Stimulated activated CD4-positive, alpha-beta T cell treated with anti-CD3 and anti-CD28 coated beads, Interleukin-12 subunit alpha, Interleukin-12 subunit beta, amount 100 ng/mL, for 4 hours (primary cell): ENCODE results near the gene ADAMTS6.

Experiments used
- DNase-seq: peaks from one replicate; pipeline ENCODE4 v3.0.0-alpha.2; 2020

ADAMTS6 gene

DNA sequence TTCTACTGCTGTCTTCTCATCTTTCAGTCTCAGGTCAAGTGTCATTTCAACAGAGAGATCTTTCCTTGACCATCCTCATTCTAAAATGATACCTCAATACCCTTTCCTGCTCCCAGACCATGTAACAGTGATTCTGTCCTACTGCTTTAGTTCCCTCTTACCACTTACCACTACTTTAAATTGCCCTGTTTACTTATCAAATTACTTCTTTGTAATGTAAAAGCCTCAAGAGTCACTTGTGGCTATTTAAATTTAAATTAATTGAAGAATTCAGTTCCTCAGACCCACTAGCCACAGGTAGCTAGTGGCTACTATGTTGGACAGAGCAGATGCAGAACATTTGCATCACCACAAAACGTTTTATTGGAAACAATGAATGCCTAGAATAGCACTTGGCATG, 217.3 kb downstream of the ADAMTS6 start:
- no peak for DNase-seq

GRCh38 chr5:65263321-65263720, 218.4 kb downstream of the ADAMTS6 start:
- DNase-seq = no peak

DNA sequence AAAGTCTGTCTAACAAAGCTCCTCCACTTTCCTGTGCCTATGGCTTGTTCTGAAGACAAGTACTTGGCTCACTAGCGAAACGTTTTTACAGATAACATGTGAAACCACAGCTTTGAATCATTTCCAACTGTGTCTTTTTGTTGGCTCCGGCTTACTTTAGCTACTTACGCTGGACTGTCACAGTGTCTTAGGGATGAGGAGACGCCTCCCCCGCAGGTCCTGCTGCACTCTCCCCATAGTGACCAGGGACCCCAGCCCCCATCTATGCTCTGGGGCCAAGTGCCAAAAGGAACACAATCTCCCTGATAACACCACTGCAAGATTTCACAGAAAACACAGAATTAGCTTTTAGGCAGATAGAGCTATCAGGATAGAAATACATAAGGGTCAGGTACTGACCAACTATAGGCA, 219.1 kb downstream of the ADAMTS6 start:
- no peak for DNase-seq

DNA sequence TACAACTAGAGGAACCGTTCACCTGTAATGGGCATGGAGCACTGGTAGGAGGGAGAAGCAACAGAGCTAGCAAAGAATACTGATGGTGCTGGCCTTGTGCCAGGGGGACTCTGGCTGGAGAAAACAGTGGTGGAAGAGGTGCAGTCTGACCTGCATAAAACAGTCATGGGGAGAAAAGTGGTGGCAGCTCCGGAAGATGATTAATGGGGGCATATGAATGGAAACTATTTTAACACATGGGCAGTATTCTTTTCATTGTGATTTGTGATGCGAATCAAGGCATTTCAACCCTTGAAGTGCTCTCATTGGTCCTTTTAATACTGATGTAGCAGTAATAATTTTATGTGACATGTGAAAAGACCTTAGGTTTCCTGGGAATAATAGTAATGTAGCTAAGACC, 219.6 kb downstream of the ADAMTS6 start:
- DNase-seq = no peak

GRCh38 chr5:65261499-65261898, 220.2 kb downstream of the ADAMTS6 start:
- no peak for DNase-seq

GRCh38 chr5:65255294-65255693, 226.4 kb downstream of the ADAMTS6 start:
- no peak for DNase-seq

DNA sequence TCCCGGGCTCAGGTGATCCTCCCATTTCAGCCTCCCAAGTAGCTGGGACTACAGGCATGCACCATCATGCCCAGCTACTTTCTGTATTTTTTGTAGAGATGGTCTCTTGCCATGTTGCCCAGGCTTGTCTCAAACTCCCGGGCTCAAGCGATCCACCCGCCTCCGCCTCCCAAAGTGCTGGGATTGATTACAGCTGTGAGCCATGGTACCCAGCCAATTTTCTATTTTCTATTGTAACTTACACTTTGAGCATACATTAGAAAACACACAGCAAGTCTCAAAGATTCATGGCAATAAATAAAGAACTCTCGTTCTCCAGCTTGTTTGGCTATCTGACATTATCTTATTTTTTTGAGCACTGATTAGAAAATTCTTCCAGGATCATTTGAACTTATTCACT, 228.7 kb downstream of the ADAMTS6 start:
- DNase-seq = no peak

DNA sequence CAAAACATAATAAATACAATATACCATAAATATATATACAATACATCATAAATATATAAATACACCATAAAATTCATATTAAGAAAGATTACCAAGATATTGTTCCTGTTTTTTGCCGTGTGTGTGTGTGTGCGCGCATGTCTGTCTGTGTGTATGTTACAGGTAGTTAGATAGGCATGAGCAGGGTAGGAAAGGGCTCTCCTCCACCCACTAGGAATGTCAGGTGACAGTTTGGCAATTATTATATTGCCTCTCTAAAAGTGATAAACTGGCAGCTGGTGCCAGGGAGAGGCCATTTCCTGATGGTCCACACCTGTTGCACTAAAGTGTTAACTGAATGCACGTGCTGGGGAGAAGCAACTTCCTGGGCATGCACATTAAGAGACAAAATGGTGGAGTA, 232.8 kb downstream of the ADAMTS6 start:
- no peak for DNase-seq

DNA sequence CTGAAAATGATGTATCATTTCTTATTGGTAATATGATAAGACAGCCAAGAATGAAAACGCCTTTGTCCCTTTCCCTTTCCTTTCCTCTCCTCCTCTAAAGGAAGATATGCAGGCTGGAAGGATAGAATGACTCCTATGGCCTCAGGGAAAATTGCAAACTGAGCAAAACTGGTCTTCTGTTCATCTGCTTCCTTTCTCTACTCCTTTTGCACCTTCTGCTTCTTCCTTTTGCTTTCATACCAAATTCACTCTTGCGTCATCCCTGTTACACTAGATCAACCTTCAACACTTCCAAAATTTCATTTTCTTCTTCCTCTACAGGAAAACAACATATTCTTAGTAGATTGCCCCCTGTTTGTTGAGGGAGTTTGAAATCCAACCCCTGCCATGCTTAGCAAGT, 234.1 kb downstream of the ADAMTS6 start:
- no peak for DNase-seq

- DNase-seq = no peak
Observed at GRCh38 chr5:65246741-65247140, 235.0 kb downstream of the ADAMTS6 start.

DNA sequence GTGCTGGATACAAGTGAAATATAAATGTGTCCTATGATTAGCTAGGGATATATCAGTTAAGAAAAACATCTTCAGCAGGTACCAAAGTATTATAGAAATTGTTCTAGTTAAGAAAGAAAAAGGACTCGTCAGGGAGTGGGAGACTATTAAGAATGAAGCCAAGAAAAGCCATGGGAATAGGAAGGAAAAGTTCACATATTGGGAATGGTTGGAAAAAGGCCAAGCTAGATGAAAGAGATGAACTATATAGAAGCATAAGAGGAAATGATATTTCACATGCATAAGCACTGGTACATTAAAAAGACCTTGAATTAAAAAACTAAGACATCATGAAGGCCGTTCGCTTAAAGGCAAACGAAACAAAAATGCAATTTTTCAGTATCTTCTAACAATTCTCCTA, 237.7 kb downstream of the ADAMTS6 start:
- no peak for DNase-seq

- no peak for DNase-seq
Observed at GRCh38 chr5:65243161-65243560, 238.6 kb downstream of the ADAMTS6 start.

DNA sequence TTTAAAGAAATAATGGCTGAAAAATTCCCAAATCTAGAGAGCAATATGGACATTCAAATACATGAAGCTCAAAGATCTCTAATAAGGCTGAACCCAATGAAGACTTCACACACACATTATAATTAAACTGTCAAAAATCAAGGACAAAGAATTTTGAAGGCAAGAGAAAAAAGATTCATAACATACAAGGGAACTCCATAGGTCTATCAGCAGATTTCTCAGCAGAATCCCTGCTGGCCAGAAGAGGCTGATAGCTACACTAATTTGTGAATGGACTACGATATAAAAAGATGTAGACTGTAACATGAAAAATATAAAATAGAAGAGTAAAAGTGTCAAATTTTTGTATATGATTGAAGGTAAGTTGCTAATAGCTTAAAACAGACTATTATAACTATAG, 251.9 kb downstream of the ADAMTS6 start:
- DNase-seq = no peak

- DNase-seq = no peak
Observed at GRCh38 chr5:65213921-65214525, 267.7 kb downstream of the ADAMTS6 start.

DNA sequence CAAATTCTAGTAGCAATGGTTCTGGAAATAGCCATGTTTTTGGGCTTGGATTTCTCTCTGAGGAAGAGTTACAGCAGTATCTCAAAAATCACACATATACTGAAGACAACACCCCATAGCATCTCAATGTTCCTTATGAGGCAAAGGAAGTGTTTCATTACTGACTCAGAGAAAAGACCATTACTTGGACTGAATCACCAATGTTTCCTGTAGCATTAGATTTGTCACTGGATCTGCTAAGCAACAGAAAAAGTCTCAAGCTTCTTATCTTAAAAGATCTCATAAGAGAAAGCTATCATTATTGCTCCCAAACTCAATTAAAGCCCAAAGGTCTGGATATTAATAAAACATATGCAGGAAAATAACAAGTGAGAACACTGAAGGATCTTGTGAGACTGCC, 272.4 kb downstream of the ADAMTS6 start:
- no peak for DNase-seq

DNA sequence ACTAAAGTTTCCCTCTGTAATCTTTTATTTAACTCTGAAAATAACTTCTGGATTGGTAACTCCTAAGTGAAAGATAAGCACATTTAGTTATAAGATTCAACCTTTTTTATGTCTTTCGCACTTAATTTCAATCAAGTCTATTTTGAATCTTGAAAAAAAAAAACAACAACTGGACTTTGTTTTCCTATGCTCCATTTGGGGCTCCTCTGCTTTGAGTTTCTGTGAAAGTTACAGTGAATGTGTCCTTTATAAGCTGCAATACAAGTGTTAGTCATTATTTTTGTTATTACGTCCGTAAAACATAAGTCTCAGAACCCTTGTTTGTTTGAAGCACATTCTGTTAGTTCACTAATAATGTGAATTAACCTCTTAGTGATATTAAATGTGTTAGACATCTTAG, 276.8 kb downstream of the ADAMTS6 start:
- no peak for DNase-seq

GRCh38 chr5:65203746-65204145, 278.0 kb downstream of the ADAMTS6 start:
- DNase-seq = no peak

- no peak for DNase-seq
Observed at GRCh38 chr5:65199993-65200675, 281.6 kb downstream of the ADAMTS6 start.

- DNase-seq = no peak
Observed at GRCh38 chr5:65198456-65199120, 283.1 kb downstream of the ADAMTS6 start.

- no peak for DNase-seq
Observed at GRCh38 chr5:65197531-65198455, 283.9 kb downstream of the ADAMTS6 start.

DNA sequence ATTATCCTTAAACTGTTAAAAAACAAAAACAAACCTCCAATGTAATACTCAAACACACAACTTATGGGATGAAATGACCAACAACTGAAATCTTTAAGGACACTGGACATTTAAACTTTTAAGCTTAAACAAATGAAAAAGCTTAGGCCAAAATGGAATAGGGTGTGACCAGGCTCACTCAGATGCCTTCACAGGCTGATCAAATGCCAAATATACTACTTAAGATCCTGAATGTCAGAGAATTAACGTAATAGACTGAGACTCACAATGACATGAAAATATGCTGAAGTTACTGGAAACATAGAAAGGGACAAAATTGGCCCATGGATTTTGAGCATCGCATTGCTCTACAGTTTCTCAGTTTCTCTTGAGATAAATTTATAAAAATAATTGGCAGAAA, 286.8 kb downstream of the ADAMTS6 start:
- DNase-seq = no peak

DNA sequence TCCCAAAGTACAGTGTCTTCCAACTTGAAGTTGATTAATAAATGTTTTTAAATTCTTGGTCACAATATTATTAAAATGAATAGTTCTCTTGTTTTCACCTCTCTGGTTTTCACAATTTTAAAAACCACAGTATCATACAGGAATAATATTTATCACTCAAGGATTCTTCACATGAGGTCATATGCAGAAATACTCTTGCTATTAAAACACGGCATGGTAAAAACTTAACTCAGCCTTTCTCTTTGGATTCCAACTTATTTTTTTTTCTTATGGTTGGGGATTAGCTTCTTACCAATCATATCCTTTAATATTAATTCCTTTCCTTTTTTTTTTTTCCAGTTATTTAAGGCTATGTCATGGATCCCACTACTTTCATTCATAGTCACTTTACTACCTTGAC, 289.4 kb downstream of the ADAMTS6 start:
- DNase-seq = no peak

DNA sequence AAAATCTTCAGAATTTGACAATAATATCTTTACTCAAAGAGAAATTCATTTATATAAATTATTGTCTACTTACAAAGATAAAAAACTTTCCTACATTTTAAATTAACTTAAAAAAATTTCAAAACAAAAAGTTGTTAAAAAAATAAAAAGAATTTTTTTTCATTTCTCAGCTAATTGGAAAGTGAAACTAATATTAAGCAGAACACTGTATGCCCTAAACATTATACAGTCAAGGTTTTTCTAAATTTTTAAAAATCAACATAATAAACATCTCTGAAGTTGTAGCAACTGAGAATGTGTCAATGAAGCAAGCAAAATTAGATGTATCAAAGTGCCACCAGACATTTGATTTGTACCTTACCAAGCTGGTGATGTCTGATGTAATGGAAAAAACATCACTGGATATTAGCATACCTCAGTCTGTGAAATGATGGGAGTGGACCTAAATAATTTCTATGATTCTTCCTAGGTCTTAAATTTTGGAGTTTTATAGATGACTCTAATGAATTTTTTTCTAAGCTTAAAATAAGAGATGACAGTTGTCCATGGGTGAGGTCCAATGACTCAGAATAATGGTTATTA, 290.1 kb downstream of the ADAMTS6 start:
- DNase-seq = no peak
